Chondrocyte (in vitro differentiated cells): ENCODE results near the gene CCND2. TPM values are rescaled to one million over a fixed set of nuclear protein-coding genes. Genes with fewer than 3 reads are reported as not detected.

ENCODE experiments used
- DNase-seq: peaks from one replicate; pipeline ENCODE4 v3.0.0; 2021; ENCODE audit warnings: mixed read lengths, low spot score
- H3K27ac Mint-ChIP-seq: one replicate; pipeline ENCODE4 v1.8.0; 2021; ENCODE audit warnings: mild to moderate bottlenecking, moderate library complexity, mixed read lengths; ENCODE audit not compliant: unreplicated experiment
- H3K27me3 Mint-ChIP-seq: 2 replicates; pipeline ENCODE4 v1.8.0; 2021; ENCODE audit warnings: low read depth, mixed read lengths
- H3K36me3 Mint-ChIP-seq: 2 replicates; pipeline ENCODE4 v1.8.0; 2021; ENCODE audit warnings: low read depth, mixed read lengths
- H3K4me1 Mint-ChIP-seq: 2 replicates; pipeline ENCODE4 v1.8.0; 2021; ENCODE audit warnings: low read depth, mild to moderate bottlenecking, mixed read lengths
- H3K4me3 Mint-ChIP-seq: one replicate; pipeline ENCODE4 v1.8.0; 2021; ENCODE audit warnings: mild to moderate bottlenecking, moderate library complexity, mixed read lengths; ENCODE audit not compliant: unreplicated experiment
- H3K9me3 Mint-ChIP-seq: 2 replicates; pipeline ENCODE4 v1.8.0; 2021; ENCODE audit warnings: low read depth, mixed read lengths
- CTCF ChIP-seq: fragments of 200-600 bp; sonication (generic); IDR thresholded peaks from 2 replicates; pipeline ENCODE4 v1.5.0; 2021; ENCODE audit warnings: antibody characterized with exemption, mild to moderate bottlenecking, moderate library complexity
- total RNA-seq: library from RNA; stranded (reverse); gene quantifications from 3 replicates; pipeline ENCODE4 v1.2.1, GENCODE V29; 2021

The CCND2 gene
- total RNA-seq, 1 donor from 2014 or later, result 128 TPM

- Mint-ChIP-seq H3K4me3 (no peak overlapping the region), H3K27ac (no peak overlapping the region), H3K27me3 (peaks cover 15% of the 10 kb centered on the region), H3K36me3 (peaks cover 12% of the 10 kb centered on the region), H3K9me3 (peaks cover 13% of the 10 kb centered on the region), H3K4me1 (no peaks in the 10 kb centered on the region)
- TF ChIP-seq CTCF, result no peak
- DNase-seq, result no peak
Observed at GRCh38 chr12:4256043-4256826, 17.3 kb upstream of the CCND2 start.

DNA sequence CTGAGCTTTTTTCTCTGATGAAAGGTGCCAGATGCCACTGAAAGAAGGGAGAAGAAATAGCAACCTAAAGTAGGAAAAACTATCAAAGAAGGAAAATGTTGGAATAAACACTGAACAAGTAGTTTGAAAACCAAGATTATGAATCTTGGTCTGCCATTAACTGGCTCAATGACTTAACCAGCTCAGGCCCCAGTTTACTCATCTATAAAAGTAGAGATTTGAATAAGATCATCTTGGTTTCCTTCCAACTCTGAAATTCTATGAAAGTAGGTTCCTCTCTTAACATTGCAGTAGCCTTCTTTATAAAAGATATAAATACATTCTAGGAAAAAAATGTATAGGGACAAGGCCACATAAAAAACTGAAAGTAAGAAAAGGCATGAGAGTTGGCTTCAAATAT, 16.1 kb upstream of the CCND2 start:
- H3K4me1 Mint-ChIP-seq, result no peaks in the 10 kb centered on the region

DNA sequence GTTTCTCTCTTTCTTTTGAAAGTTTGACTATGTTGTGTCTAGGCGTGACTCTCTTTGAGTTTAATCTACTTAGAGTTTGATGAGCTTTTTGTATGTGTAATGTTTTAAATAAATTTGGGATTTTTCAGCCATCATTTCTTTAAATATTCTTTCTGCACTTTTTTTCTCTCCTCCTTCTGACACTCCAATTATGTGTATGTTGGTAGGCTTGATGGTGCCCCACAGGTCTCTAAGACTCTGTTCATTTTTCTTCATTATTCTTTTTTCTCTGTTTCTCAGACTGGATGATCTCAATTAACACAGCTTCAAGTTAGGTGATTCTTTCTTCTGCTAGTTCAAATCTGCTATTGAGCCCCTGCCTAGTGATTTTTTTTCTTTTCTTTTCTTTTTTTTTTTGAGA, 14.5 kb upstream of the CCND2 start:
- H3K4me3 Mint-ChIP-seq, result no peak overlapping the region
- peaks cover 13% of the 10 kb centered on the region for H3K9me3 Mint-ChIP-seq
- no peak overlapping the region for H3K27ac Mint-ChIP-seq
- TF ChIP-seq CTCF, result no peak
- H3K4me1 Mint-ChIP-seq, result no peaks in the 10 kb centered on the region
- DNase-seq, result no peak
- H3K36me3 Mint-ChIP-seq, result peaks cover 8% of the 10 kb centered on the region
- H3K27me3 Mint-ChIP-seq, result peaks cover 19% of the 10 kb centered on the region

More for the DNA sequence above, 16.1 kb upstream of the CCND2 start:
- Mint-ChIP-seq H3K36me3 (peaks cover 15% of the 10 kb centered on the region), H3K9me3 (peaks cover 13% of the 10 kb centered on the region), H3K4me3 (no peak overlapping the region), H3K27ac (no peak overlapping the region), H3K27me3 (peaks cover 24% of the 10 kb centered on the region)
- no peak for DNase-seq
- TF ChIP-seq CTCF, result no peak

GRCh38 chr12:4261655-4262054, 11.9 kb upstream of the CCND2 start:
- Mint-ChIP-seq H3K36me3 (peaks cover 8% of the 10 kb centered on the region), H3K27ac (no peak overlapping the region), H3K4me1 (no peaks in the 10 kb centered on the region), H3K4me3 (no peak overlapping the region), H3K27me3 (peaks cover 35% of the 10 kb centered on the region), H3K9me3 (peaks cover 13% of the 10 kb centered on the region)
- no peak for TF ChIP-seq CTCF
- DNase-seq, result no peak

- no peak for DNase-seq
- H3K36me3 Mint-ChIP-seq, result peaks cover 3% of the 10 kb centered on the region
- no peak overlapping the region for H3K4me3 Mint-ChIP-seq
- peaks cover 58% of the 10 kb centered on the region for H3K27me3 Mint-ChIP-seq
- no peak for TF ChIP-seq CTCF
- no peak overlapping the region for H3K27ac Mint-ChIP-seq
- H3K4me1 Mint-ChIP-seq, result peaks cover 13% of the 10 kb centered on the region
- no peaks in the 10 kb centered on the region for H3K9me3 Mint-ChIP-seq
Observed at GRCh38 chr12:4265280-4265679, 8.3 kb upstream of the CCND2 start.
